ENCODE data around the gene NOX3.
"Not testable (repeated sequence)": the region's sequence is repeated elsewhere in the genome, so short reads cannot be mapped to it uniquely, and the experiment has no call there.

The NOX3 gene

GRCh38 chr6:155362968-155363632 is 92.5 kb downstream of the NOX3 start:
- not testable (repeated sequence) for DNase-seq

DNA sequence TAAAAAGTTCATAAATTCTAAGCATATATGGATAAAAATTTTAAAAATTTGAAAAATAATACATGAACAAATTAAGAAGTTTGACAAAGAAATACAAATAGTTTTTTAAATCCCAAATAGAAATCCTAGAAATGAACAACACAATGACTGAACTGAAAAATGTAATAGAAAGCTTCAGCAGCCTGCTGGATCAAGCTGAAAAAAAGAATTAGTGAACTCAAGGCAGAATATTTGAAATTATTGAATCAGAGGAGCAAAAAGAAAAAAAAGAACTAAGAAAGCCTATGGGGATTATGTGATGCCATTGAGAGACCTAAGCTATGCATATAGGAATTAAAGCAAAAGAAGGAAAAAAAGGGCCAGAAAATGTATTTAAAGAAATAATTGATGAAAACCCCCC is 101.5 kb downstream of the NOX3 start:
- no peak for DNase-seq

- DNase-seq, result no peak
Observed at GRCh38 chr6:155352811-155353210, 102.8 kb downstream of the NOX3 start.

- no peak for DNase-seq
Observed at GRCh38 chr6:155352130-155352420, 103.6 kb downstream of the NOX3 start.

- no peak for DNase-seq
Observed at GRCh38 chr6:155351273-155352129, 104.1 kb downstream of the NOX3 start.

GRCh38 chr6:155349956-155350355 is 105.7 kb downstream of the NOX3 start:
- DNase-seq, result no peak

DNA sequence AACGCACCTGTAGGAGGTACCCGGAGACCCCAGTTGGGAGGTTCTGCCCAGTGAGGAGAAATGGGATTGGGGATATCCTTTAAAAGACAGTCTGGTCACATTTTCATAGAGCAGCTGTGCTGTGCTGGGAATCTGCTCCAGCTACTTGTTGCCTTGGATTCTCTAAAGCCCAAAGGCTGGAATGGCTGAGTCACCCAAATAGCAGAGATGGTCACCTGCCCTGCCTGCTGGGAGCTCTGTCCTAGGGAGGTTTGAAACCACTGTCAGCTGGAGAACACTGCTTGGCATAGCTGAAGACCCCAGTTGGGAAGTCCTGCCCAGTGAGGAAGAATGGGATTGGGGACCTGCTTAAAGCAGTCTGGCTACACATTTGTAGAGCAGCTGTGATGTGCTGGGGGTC is 106.5 kb downstream of the NOX3 start:
- DNase-seq, result no peak

GRCh38 chr6:155347800-155348199 is 107.8 kb downstream of the NOX3 start:
- no peak for DNase-seq

- DNase-seq, result no peak
Observed at GRCh38 chr6:155346957-155347356, 108.7 kb downstream of the NOX3 start.

Data from activated effector memory CD4-positive, alpha-beta T cell treated with Interleukin-2 at 50 U/mL for 16 hours (primary cell).